ENCODE measurements around the gene CYBRD1.

Gene CYBRD1

GRCh38 chr2:171578127-171578803, 56.0 kb downstream of the CYBRD1 start:
- H3K4me3 ChIP-seq (ENCODE audit: low read depth, low read length): no peak overlapping the region
- TF ChIP-seq CTCF (conservative IDR thresholded peaks at IDR 0.05; ENCODE audit: low read depth, low read length): no peak
- DNase-seq (ENCODE audit: low read depth): no peak

GRCh38 chr2:171579481-171579880, 57.2 kb downstream of the CYBRD1 start:
- no peak for TF ChIP-seq CTCF (conservative IDR thresholded peaks at IDR 0.05; ENCODE audit: low read depth, low read length)
- DNase-seq (ENCODE audit: low read depth): no peak
- no peak overlapping the region for H3K4me3 ChIP-seq (ENCODE audit: low read depth, low read length)

GRCh38 chr2:171583566-171583965, 61.3 kb downstream of the CYBRD1 start:
- no peak for TF ChIP-seq CTCF (conservative IDR thresholded peaks at IDR 0.05; ENCODE audit: low read depth, low read length)
- no peak overlapping the region for H3K4me3 ChIP-seq (ENCODE audit: low read depth, low read length)
- DNase-seq (ENCODE audit: low read depth): no peak

GRCh38 chr2:171584001-171584400, 61.7 kb downstream of the CYBRD1 start:
- DNase-seq (ENCODE audit: low read depth): no peak
- no peak overlapping the region for H3K4me3 ChIP-seq (ENCODE audit: low read depth, low read length)
- TF ChIP-seq CTCF (conservative IDR thresholded peaks at IDR 0.05; ENCODE audit: low read depth, low read length): no peak

- TF ChIP-seq CTCF (conservative IDR thresholded peaks at IDR 0.05; ENCODE audit: low read depth, low read length): no peak
- no peak for DNase-seq (ENCODE audit: low read depth)
- H3K4me3 ChIP-seq (ENCODE audit: low read depth, low read length): no peak overlapping the region
Observed at GRCh38 chr2:171587132-171587531, 64.9 kb downstream of the CYBRD1 start.

- no peak for TF ChIP-seq CTCF (conservative IDR thresholded peaks at IDR 0.05; ENCODE audit: low read depth, low read length)
- H3K4me3 ChIP-seq (ENCODE audit: low read depth, low read length): no peak overlapping the region
- DNase-seq (ENCODE audit: low read depth): no peak
Observed at GRCh38 chr2:171587567-171587966, 65.3 kb downstream of the CYBRD1 start.

GRCh38 chr2:171590116-171590515, 67.8 kb downstream of the CYBRD1 start:
- DNase-seq (ENCODE audit: low read depth): no peak
- TF ChIP-seq CTCF (conservative IDR thresholded peaks at IDR 0.05; ENCODE audit: low read depth, low read length): no peak
- no peak overlapping the region for H3K4me3 ChIP-seq (ENCODE audit: low read depth, low read length)

All from choroid plexus epithelial cell (primary cell).